ENCODE results near the gene TEX29. TPM values are rescaled to one million over a fixed set of nuclear protein-coding genes. Genes with fewer than 3 reads are reported as not detected.

Gene TEX29
- total RNA-seq, 4 donors from 2014 or later: 2.4 TPM; not detected in 3

DNA sequence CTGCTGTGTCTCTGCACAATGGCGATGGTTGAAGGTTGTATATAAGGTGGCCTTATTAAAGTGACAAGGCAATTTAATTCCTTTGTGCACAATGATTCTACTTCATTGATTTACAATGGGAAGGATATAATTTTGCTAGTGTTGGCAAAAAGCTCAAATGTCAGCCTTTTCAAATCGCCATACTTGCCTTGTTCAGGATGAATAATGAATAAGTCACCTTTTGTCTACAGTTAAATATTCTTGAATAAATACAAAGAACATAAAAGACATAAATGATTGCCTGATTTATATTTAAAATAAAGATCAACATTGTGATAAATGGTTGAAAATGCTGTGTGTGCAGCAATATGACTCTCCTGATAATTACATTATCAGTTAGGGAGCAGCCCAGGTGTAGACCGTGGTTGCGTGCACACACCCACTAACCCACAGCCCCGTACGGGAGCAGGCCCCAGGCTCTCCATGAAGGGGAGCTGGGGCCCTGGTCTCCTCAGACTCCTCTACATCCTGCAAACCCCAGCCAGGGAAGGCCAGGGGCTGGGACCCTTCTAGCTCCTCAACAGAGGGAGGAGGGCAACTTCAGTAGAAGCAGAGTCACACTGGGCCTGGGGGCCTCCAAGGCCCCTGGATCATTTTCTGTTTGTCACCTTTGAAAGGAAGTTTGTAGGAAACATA lies 64.9 kb downstream of the TEX29 start:
- no peak for DNase-seq (ENCODE audit: low spot score in 2 of 2)
- WGBS, 2 donors: 70 to 71% methylated on average over 6 of the region's 6 CpGs
- Histone ChIP-seq H3K4me3 (no peak overlapping the region), H3K4me1 (no peaks in the 10 kb centered on the region), H3K27me3 (no peaks in the 10 kb centered on the region), H3K27ac (no peak overlapping the region), H3K9me3 (peaks cover 0 to 3% (median 0%) of the 10 kb centered on the region in 4 donors), H3K36me3 (no peaks in the 10 kb centered on the region)
- TF ChIP-seq EP300 (IDR thresholded peaks at IDR 0.05) (no peak), POLR2A (IDR thresholded peaks at IDR 0.05) (no peak)
- TF ChIP-seq, protein P1, sequence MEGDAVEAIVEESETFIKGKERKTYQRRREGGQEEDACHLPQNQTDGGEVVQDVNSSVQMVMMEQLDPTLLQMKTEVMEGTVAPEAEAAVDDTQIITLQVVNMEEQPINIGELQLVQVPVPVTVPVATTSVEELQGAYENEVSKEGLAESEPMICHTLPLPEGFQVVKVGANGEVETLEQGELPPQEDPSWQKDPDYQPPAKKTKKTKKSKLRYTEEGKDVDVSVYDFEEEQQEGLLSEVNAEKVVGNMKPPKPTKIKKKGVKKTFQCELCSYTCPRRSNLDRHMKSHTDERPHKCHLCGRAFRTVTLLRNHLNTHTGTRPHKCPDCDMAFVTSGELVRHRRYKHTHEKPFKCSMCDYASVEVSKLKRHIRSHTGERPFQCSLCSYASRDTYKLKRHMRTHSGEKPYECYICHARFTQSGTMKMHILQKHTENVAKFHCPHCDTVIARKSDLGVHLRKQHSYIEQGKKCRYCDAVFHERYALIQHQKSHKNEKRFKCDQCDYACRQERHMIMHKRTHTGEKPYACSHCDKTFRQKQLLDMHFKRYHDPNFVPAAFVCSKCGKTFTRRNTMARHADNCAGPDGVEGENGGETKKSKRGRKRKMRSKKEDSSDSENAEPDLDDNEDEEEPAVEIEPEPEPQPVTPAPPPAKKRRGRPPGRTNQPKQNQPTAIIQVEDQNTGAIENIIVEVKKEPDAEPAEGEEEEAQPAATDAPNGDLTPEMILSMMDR (IDR thresholded peaks at IDR 0.05): no peak

DNA sequence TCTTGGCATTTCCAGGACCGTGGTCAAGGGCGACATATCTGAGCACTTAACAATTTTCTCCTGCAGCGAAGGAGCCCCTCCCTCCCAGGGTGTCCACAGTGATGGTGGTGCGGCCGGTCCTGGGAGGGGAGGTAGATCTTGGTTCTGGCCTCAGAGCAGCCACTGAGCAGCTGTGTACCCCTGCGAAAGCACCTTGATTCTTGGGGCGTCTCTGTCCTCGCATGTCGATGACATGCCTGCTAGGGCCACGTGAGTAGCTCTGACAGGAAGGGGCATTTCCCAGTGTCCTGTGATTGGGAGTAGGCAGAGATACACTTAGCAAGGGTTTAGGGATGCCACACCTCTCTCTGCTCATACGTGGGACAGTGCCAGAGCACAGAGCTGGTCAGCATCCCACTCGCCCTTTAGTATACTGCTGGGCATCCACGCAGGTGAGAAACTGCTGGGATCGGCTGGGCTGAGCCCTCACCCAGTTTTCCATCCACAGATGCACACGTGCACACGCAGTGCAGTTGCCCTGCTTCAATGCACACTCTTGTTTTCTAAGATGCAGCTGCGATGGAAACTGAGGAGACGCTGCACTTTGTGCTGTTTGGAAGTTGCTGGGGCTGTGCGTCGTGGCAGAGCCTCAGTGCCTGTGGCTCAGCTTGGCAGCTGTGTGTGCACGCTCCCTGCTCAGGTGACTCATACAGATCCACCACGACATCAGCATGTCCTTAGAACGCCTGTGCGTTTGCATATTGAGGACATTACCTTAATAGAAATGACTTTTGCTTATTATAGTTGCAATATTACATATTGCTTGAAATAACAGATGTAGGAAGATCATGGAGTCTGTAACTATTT lies 66.8 kb downstream of the TEX29 start:
- TF ChIP-seq POLR2A (IDR thresholded peaks at IDR 0.05) (no peak), EP300 (IDR thresholded peaks at IDR 0.05) (no peak)
- TF ChIP-seq, protein P1 (IDR thresholded peaks at IDR 0.05): no peak
- 91 to 93% methylated on average over 24 of the region's 24 CpGs for WGBS, 2 donors
- DNase-seq (ENCODE audit: low spot score in 2 of 2): no peak

DNA sequence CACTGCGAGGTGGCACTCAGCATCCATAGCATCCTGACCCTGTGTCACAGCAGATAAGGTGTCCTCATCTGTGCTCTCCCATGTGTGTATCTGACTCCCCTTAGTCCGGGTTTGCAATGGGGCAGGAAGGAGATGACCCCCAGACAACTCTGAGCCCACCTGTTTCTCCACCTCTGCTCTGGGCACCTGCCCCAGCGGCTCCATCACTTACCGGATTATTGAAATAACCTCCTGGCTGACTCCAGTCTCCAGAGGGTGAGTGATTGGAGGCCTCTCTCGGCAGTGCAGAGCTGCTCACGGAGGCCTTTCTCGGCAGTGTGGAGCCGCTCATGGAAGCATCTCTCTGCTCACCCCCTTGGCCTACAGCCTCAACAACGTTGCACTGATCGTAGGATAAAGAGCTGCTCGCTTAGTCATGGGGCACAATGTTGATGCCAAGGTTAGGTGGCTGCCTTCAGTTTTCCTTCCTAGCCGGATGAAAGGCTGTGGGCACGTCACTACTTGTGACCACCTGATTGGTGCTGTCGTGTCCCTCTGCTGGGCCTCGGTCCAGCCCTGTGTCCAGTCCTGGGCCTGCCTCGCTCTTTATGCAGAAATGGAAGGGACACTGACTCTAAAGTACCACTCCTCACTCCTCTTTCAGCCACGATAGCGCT lies 67.6 kb downstream of the TEX29 start:
- Histone ChIP-seq H3K9me3 (no peaks in the 10 kb centered on the region), H3K4me1 (no peaks in the 10 kb centered on the region)

More for the DNA sequence above, 66.8 kb downstream of the TEX29 start:
- Histone ChIP-seq H3K27ac (no peak overlapping the region), H3K9me3 (no peaks in the 10 kb centered on the region), H3K4me3 (no peak overlapping the region), H3K36me3 (no peaks in the 10 kb centered on the region), H3K27me3 (no peaks in the 10 kb centered on the region), H3K4me1 (no peaks in the 10 kb centered on the region)

GRCh38 chr13:111388851-111389500 lies 68.5 kb downstream of the TEX29 start:
- no peak for DNase-seq (ENCODE audit: low spot score in 2 of 2)
- TF ChIP-seq, protein P1 (IDR thresholded peaks at IDR 0.05): no peak
- no peak for TF ChIP-seq POLR2A (IDR thresholded peaks at IDR 0.05)
- no peak for TF ChIP-seq EP300 (IDR thresholded peaks at IDR 0.05)
- Histone ChIP-seq H3K9me3 (no peaks in the 10 kb centered on the region), H3K4me1 (no peaks in the 10 kb centered on the region), H3K27ac (no peak overlapping the region), H3K27me3 (no peaks in the 10 kb centered on the region), H3K36me3 (no peaks in the 10 kb centered on the region), H3K4me3 (no peak overlapping the region)
- 81 to 86% methylated on average over 19 of the region's 19 CpGs for WGBS, 2 donors

More for the DNA sequence above, 67.6 kb downstream of the TEX29 start:
- TF ChIP-seq, protein P1 (IDR thresholded peaks at IDR 0.05): no peak
- TF ChIP-seq POLR2A (IDR thresholded peaks at IDR 0.05): no peak
- TF ChIP-seq EP300 (IDR thresholded peaks at IDR 0.05): no peak
- H3K4me3 ChIP-seq: no peak overlapping the region
- H3K27ac ChIP-seq: no peak overlapping the region
- H3K27me3 ChIP-seq: no peaks in the 10 kb centered on the region
- DNase-seq (ENCODE audit: low spot score in 2 of 2): no peak
- H3K36me3 ChIP-seq: no peaks in the 10 kb centered on the region
- 82 to 83% methylated on average over 17 to 18 of the region's 18 CpGs for WGBS, 2 donors
